NCI-H2196 treated with DMSO at 0.1 percent for 48 hours (cell line): ENCODE measurements around the gene BLOC1S4.
A peak's percentile ranks its signal among the peaks of the same experiment; 100 is the strongest.
"Not testable (repeated sequence)": the region's sequence is repeated elsewhere in the genome, so short reads cannot be mapped to it uniquely, and the experiment has no call there.

Source experiments
- DNase-seq: peaks from one replicate; lab custom pipeline; 2025; ENCODE audit not compliant: unreplicated experiment; lab: John Stamatoyannopoulos, UW

The BLOC1S4 gene

GRCh38 chr4:6716958-6717655, 1.1 kb downstream of the BLOC1S4 start:
- DNase-seq = no peak

GRCh38 chr4:6718932-6719610, 3.1 kb downstream of the BLOC1S4 start:
- no peak for DNase-seq

GRCh38 chr4:6719611-6720179, 3.7 kb downstream of the BLOC1S4 start:
- DNase-seq = no peak

DNA sequence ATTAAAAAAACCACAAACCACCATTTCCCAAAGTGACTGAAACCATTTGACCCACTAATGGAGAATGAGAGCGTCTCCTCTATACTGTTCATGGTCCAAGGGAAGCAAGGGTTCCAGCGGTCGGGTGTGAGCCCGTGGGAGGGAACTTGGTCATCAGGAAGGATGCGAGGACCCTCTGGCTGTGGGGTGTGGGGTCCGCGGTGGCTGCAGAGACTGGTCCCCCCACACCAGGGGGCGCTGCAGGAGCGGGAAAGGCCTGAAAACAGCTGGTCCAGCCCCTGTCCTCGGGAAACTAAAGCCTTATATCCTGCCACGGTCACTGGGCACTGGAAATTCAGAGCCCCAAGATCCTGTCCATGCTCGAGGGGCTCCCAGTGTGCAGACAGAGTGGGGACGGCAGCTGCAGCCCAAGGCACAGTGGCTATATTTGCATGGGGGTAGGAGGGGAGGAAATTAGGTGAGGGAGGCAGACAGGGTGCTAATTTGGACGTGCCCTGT, 4.3 kb downstream of the BLOC1S4 start:
- DNase-seq = peak; percentile 73

- no peak for DNase-seq
Measured at GRCh38 chr4:6721121-6721520, 5.1 kb downstream of the BLOC1S4 start.

GRCh38 chr4:6722891-6723290, 6.9 kb downstream of the BLOC1S4 start:
- DNase-seq = no peak

- DNase-seq = no peak
Measured at GRCh38 chr4:6723851-6724250, 7.9 kb downstream of the BLOC1S4 start.

DNA sequence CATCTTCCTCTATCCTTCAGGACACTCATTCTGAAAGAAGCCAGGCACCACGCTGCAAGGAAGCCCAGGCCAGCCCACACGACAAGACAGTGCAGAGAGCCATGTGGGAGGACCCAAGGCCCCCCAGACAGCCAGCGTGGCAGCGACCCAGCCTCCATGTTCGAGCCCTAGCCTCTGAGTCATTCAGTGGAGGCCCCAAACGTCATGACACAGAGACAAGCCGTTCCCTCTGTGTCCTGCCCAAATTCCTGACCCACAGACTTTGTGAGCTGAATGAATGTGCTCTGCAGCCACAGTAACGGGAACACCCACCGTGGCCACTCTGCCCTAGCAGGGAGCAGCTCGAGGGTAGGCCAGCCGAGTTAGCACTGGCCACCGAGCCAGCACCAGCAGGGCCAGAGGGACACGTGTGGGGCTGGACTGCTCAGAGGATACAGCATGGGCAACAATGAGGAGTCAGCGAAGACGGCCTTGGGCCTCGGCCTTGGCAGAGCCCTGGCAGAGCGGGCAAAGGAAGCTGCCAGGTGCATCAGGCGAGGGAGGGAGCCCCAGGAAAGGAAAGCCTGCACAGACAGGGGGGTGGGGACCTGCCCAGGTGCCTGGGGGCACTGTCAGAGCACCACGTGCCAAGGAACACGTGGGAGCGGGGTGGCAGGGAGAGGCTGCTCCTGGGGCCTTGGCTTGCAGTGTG, 8.6 kb downstream of the BLOC1S4 start:
- DNase-seq = no peak

DNA sequence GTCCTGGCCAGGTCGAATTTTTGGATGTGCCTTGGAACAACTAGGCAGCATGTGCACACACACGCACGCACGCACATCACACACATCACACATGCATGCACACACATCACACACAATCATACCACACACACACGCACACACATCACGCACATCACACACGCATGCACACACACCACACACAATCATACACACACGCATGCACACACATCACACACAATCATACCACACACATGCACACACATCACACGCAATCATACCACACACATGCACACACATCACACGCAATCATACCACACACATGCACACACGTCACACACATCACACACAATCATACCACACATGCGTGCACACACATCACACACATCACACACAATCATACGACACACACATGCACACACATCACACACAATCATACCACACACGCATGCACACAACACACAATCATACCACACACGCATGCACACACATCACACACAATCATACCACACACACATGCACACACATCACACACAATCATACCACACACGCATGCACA, 9.5 kb downstream of the BLOC1S4 start:
- not testable (repeated sequence) for DNase-seq

GRCh38 chr4:6727081-6727942, 11.3 kb downstream of the BLOC1S4 start:
- no peak for DNase-seq

- DNase-seq = no peak
Measured at GRCh38 chr4:6727943-6728250, 11.9 kb downstream of the BLOC1S4 start.

- no peak for DNase-seq
Measured at GRCh38 chr4:6728320-6729029, 12.5 kb downstream of the BLOC1S4 start.

DNA sequence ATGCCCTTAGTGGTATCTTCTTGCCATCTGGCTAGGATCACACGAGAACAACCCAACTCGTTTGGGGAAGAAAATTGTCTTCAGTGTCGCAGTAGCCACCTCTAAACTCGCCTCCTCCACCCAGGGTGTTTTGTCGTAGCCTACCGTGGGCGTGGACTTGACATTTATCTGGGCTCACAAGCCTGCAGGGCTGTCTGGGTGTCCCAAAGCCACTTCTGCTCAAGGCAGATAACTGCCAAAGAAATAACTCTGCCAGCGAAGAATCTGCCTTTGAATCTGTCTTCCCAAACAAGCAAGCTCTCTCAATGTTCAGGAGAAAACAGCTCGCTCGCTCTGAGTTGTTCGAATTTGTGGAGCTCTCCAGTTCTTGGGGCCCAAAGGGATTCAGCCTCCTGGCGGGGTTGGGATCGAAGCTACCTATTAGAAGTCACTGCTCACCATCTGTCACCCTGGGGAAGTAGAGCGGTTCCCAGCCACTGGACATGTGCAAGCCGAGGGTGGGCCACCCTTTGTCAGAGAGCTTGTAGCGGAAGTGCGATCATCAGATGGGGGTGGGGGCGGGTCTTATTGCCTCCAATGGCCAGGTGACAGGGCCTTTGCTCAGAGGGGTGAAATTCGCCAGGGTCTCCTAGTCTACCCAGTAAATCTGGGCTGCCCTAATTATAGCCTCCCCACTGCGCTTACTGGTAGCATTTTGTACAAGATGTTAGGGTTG, 14.8 kb downstream of the BLOC1S4 start:
- no peak for DNase-seq

DNA sequence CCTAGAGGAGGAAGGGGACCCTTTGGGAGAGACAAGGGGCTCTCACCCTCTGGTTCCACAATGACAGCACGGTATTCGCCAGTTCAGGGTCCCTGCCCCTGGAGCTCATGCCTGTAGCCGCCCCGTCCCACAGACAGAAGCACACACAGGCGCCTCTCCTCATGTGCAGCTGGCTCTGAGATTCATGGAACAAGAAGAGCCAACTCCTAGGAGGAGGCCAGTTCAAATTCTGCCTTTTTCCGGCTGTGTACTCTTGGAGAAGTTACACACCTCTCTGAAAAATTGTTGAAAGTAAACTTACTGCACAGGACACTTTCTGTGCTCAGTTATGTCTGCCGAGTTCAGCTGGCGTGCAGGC, 15.3 kb downstream of the BLOC1S4 start:
- DNase-seq = no peak

DNA sequence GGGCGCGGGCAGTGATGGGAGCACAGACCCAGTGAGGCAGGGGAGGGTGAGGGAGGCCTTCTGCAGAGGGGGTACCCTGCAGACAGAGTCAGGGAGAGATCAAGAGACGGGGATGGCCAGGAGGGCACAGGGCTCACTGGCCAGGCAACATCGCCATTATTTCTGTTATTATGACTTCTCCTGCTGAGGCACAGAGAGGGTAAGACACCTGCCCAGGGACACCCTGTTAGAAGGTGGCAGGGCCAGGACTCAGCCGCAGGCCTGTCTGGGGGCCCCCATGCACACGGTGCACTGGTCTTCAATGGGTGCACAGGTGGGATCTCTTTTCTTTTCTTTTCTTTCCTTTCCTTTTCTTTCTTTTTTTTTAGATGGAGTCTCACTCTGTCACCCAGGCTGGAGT, 15.8 kb downstream of the BLOC1S4 start:
- no peak for DNase-seq

- no peak for DNase-seq
Measured at GRCh38 chr4:6732441-6733357, 16.7 kb downstream of the BLOC1S4 start.

DNA sequence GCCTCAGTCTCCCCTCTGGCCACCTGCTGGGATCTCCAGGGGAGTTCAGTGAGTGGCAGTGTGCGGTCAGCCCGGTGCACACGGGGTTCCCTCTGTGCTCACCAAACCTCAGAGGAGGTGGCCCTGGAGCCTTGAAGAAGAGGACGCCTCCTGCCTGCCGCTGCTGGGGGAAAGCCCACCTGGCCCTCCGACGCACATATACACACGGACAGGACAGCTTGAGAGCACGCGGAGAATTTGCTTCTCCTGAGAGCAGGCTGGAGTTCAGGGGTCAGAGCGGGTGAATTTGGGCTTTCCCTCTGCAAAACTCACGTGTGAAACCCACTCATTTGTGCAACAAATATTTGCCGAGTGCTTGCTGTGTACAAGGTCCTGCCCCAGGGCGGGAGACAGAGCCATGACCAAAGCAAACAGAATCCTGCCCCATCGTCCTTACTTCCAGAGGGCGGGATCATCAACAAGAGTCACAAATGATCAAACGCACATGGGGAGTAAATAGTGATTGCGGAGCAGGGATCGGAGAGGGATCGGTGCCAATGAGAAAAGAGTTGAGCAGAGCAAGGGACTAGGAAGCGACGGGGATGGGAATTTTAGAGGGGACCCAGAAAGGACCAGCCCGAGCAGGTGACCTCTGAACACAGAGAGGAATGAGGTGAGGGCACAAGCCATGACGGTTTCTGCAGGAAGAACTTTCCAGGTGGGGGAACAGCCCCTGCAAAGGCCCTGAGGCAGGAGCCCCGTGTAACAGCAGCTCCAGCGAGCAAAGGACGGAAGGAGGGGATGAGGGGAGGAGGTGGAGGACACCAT, 17.6 kb downstream of the BLOC1S4 start:
- DNase-seq = no peak
